Mesothelial cell of epicardium (in vitro differentiated cells): ENCODE data around the gene IGLL1. TPM values are rescaled to one million over a fixed set of nuclear protein-coding genes. Genes with fewer than 3 reads are reported as not detected.
"Not testable (repeated sequence)": the region's sequence is repeated elsewhere in the genome, so short reads cannot be mapped to it uniquely, and the experiment has no call there.

Experiments used
- DNase-seq, 2 experiments: peaks; one replicate each; pipeline ENCODE4 v3.0.0; 2021; ENCODE audit warnings: low spot score in 2 of 2; ENCODE audit not compliant: unreplicated experiment in 2 of 2
- H3K27ac Mint-ChIP-seq: 2 replicates; pipeline ENCODE4 v1.8.0; 2021; ENCODE audit warnings: mixed read lengths
- H3K27me3 Mint-ChIP-seq: 2 replicates; pipeline ENCODE4 v1.8.0; 2021; ENCODE audit warnings: low read depth, mixed read lengths
- H3K36me3 Mint-ChIP-seq: 2 replicates; pipeline ENCODE4 v1.8.0; 2021; ENCODE audit warnings: mixed read lengths
- H3K4me1 Mint-ChIP-seq: 2 replicates; pipeline ENCODE4 v1.8.0; 2021; ENCODE audit warnings: mixed read lengths
- H3K4me3 Mint-ChIP-seq: 2 replicates; pipeline ENCODE4 v1.8.0; 2021; ENCODE audit warnings: mild to moderate bottlenecking, moderate library complexity, mixed read lengths
- H3K9me3 Mint-ChIP-seq: 2 replicates; pipeline ENCODE4 v1.8.0; 2021; ENCODE audit warnings: mixed read lengths
- CTCF ChIP-seq: fragments of 200-600 bp; sonication (generic); IDR thresholded peaks from one replicate; pipeline ENCODE4 v1.5.0; 2021; ENCODE audit warnings: antibody characterized with exemption; ENCODE audit not compliant: unreplicated experiment
- total RNA-seq: library from RNA; stranded (reverse); gene quantifications from 3 replicates; pipeline ENCODE4 v1.2.1, GENCODE V29; 2021

Gene IGLL1
- not detected in 3 replicates for total RNA-seq

DNA sequence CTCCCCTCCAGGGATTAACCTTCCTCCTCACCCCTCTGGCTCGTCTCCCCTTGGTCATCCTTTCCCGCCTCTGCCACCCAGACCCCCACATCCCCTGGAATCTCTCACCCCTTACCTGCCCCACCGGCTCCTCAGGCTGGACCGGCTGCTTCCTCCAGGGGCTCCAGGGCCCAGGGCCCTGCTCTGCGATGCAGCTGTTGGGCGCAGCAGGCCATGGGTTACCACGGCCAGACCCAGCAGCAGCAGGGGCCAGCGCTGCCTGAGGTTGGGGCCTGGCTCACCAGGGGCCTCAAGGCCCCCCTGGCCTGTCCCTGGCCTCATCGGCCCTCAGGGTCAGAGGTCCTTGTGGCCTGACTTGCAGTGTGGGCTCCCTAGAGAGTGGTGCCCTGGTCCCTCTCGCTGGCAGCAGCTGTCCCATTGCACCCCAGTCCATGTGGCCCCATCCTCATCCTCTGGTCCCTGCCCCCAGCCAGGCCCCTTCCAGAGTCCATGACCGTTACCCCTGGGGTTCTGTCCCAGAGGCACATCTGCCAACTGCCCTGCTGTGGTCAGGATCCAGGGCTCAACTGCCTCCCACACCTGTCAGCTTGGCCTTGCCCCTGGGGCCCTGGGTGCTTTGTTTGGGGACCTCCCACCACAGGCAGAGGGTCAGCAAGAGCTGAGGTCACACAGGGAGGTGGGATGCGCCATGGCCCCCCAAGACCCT is at the start of gene IGLL1:
TSS of gene IGLL1 (minus strand) at position 421 of the 706 bp plus-strand sequence. CDS start at position 321, 100 bp downstream.
- H3K4me3 Mint-ChIP-seq, result no peak within 1 kb of the TSS
- H3K36me3 Mint-ChIP-seq, result no peaks in the 10 kb centered on the region
- DNase-seq, result no peak
- no peaks in the 10 kb centered on the region for H3K4me1 Mint-ChIP-seq
- no peak within 1 kb of the TSS for H3K27ac Mint-ChIP-seq
- no peaks in the 10 kb centered on the region for H3K9me3 Mint-ChIP-seq
- TF ChIP-seq CTCF, result no peak
- peaks cover 2% of the 10 kb centered on the region for H3K27me3 Mint-ChIP-seq

- not testable (repeated sequence) for H3K4me1 Mint-ChIP-seq, H3K27me3 Mint-ChIP-seq, H3K27ac Mint-ChIP-seq, H3K36me3 Mint-ChIP-seq, DNase-seq, H3K4me3 Mint-ChIP-seq, H3K9me3 Mint-ChIP-seq
Measured at GRCh38 chr22:23628056-23628743, 48.1 kb upstream of the IGLL1 start.

GRCh38 chr22:23627401-23628055 is 47.4 kb upstream of the IGLL1 start:
- not testable (repeated sequence) for H3K4me3 Mint-ChIP-seq, DNase-seq, H3K4me1 Mint-ChIP-seq, H3K9me3 Mint-ChIP-seq, H3K27me3 Mint-ChIP-seq, H3K27ac Mint-ChIP-seq, H3K36me3 Mint-ChIP-seq

- DNase-seq, result no peak
- H3K27ac Mint-ChIP-seq, result no peak overlapping the region
- no peak for TF ChIP-seq CTCF
- H3K4me1 Mint-ChIP-seq, result peaks cover 13% of the 10 kb centered on the region
- peaks cover 3% of the 10 kb centered on the region for H3K36me3 Mint-ChIP-seq
- no peaks in the 10 kb centered on the region for H3K9me3 Mint-ChIP-seq
- H3K4me3 Mint-ChIP-seq, result no peak overlapping the region
- H3K27me3 Mint-ChIP-seq, result no peaks in the 10 kb centered on the region
Measured at GRCh38 chr22:23626286-23626975, 46.3 kb upstream of the IGLL1 start.

DNA sequence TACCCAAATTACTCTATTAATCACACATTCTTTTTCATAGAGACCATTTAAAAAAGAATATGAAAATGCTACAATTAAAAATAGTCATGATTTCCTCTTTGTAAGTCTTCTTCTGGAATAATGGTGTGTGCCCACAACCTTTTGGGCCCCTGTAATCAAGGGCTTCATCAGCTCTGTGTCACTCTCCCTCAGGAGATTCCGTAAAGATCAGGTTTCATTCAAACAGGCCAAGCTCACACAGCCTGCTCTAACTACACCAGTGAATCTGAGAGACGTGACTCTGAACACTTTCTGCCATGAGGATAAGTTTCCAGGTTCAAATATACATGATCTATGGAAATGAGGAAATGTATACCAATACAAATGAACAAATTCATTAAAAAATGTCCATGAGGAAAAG is 42.5 kb upstream of the IGLL1 start:
- H3K9me3 Mint-ChIP-seq, result peaks cover 3% of the 10 kb centered on the region
- H3K36me3 Mint-ChIP-seq, result peaks cover 6% of the 10 kb centered on the region
- H3K4me3 Mint-ChIP-seq, result no peak overlapping the region
- no peak for TF ChIP-seq CTCF
- DNase-seq, result no peak
- H3K4me1 Mint-ChIP-seq, result peaks cover 13% of the 10 kb centered on the region
- H3K27me3 Mint-ChIP-seq, result no peaks in the 10 kb centered on the region
- no peak overlapping the region for H3K27ac Mint-ChIP-seq

GRCh38 chr22:23621916-23622315 is 41.8 kb upstream of the IGLL1 start:
- H3K4me1 Mint-ChIP-seq, result peaks cover 13% of the 10 kb centered on the region
- not testable (repeated sequence) for H3K9me3 Mint-ChIP-seq, H3K36me3 Mint-ChIP-seq, DNase-seq, H3K27ac Mint-ChIP-seq, H3K4me3 Mint-ChIP-seq, H3K27me3 Mint-ChIP-seq
